Urothelium cell line (cell line): ENCODE measurements around the gene CLDN14.

ENCODE experiments used
- DNase-seq: peaks from one replicate; pipeline ENCODE4 v3.0.0; 2011; ENCODE audit warnings: low spot score, mixed read lengths
- FAIRE-seq: peaks from 2 replicates; lab custom pipeline; 2011; peaks lifted over from hg19 to GRCh38; lab: Jason Lieb, UNC

The CLDN14 gene

GRCh38 chr21:36479415-36480402 lies at the start of gene CLDN14:
Gene CLDN14, minus strand, starts transcription at chr21:36480122. Its CDS starts 18,427 bp downstream, at chr21:36461695.
- no peak for FAIRE-seq
- no peak for DNase-seq

- no peak for FAIRE-seq
- no peak for DNase-seq
Measured at GRCh38 chr21:36528716-36529115, 48.8 kb upstream of the CLDN14 start.

GRCh38 chr21:36527317-36527716 lies 47.4 kb upstream of the CLDN14 start:
- FAIRE-seq (no peak), DNase-seq (no peak)

- DNase-seq (no peak), FAIRE-seq (no peak)
Measured at GRCh38 chr21:36526104-36526503, 46.2 kb upstream of the CLDN14 start.

- DNase-seq (no peak), FAIRE-seq (no peak)
Measured at GRCh38 chr21:36524477-36524876, 44.6 kb upstream of the CLDN14 start.

- FAIRE-seq = no peak
Measured at GRCh38 chr21:36522219-36522808, 42.4 kb upstream of the CLDN14 start.

GRCh38 chr21:36518883-36519492 lies 39.1 kb upstream of the CLDN14 start:
- no peak for FAIRE-seq
- DNase-seq = no peak

More at GRCh38 chr21:36522219-36522808, 42.4 kb upstream of the CLDN14 start:
- DNase-seq = no peak

- no peak for FAIRE-seq
- no peak for DNase-seq
Measured at GRCh38 chr21:36517366-36518075, 37.6 kb upstream of the CLDN14 start.

GRCh38 chr21:36516281-36516680 lies 36.4 kb upstream of the CLDN14 start:
- DNase-seq (no peak), FAIRE-seq (no peak)

GRCh38 chr21:36513430-36513829 lies 33.5 kb upstream of the CLDN14 start:
- FAIRE-seq = no peak
- DNase-seq = no peak

- DNase-seq (no peak), FAIRE-seq (no peak)
Measured at GRCh38 chr21:36512971-36513370, 33.0 kb upstream of the CLDN14 start.

GRCh38 chr21:36511484-36512220 lies 31.7 kb upstream of the CLDN14 start:
- FAIRE-seq (no peak), DNase-seq (no peak)

- FAIRE-seq (no peak), DNase-seq (no peak)
Measured at GRCh38 chr21:36510911-36511310, 31.0 kb upstream of the CLDN14 start.

- FAIRE-seq (no peak), DNase-seq (no peak)
Measured at GRCh38 chr21:36509973-36510664, 30.2 kb upstream of the CLDN14 start.

- FAIRE-seq (no peak), DNase-seq (no peak)
Measured at GRCh38 chr21:36508948-36509347, 29.0 kb upstream of the CLDN14 start.

GRCh38 chr21:36507397-36508018 lies 27.6 kb upstream of the CLDN14 start:
- no peak for FAIRE-seq

GRCh38 chr21:36506482-36506881 lies 26.6 kb upstream of the CLDN14 start:
- no peak for DNase-seq
- no peak for FAIRE-seq

More at GRCh38 chr21:36507397-36508018, 27.6 kb upstream of the CLDN14 start:
- DNase-seq = no peak

- no peak for FAIRE-seq
- peak; percentile 7 for DNase-seq
Measured at GRCh38 chr21:36504067-36505058, 24.4 kb upstream of the CLDN14 start.
